CMK (cell line): Measurements from ENCODE around the gene ELF4.

Source experiments
- DNase-seq: peaks from one replicate; pipeline ENCODE4 v3.0.0-alpha.2; 2010; ENCODE audit warnings: low read depth

The ELF4 gene

GRCh38 chrX:130083656-130084382 lies 26.5 kb downstream of the ELF4 start:
- no peak for DNase-seq

GRCh38 chrX:130083107-130083490 lies 27.2 kb downstream of the ELF4 start:
- DNase-seq = no peak

GRCh38 chrX:130082244-130083106 lies 27.8 kb downstream of the ELF4 start:
- peak; percentile 81 for DNase-seq

- no peak for DNase-seq
Measured at GRCh38 chrX:130081421-130082045, 28.8 kb downstream of the ELF4 start.

GRCh38 chrX:130080791-130081367 lies 29.4 kb downstream of the ELF4 start:
- no peak for DNase-seq

GRCh38 chrX:130079824-130080406 lies 30.4 kb downstream of the ELF4 start:
- no peak for DNase-seq

GRCh38 chrX:130075777-130076176 lies 34.5 kb downstream of the ELF4 start:
- no peak for DNase-seq

- no peak for DNase-seq
Measured at GRCh38 chrX:130072345-130072740, 38.0 kb downstream of the ELF4 start.

- no peak for DNase-seq
Measured at GRCh38 chrX:130071611-130072344, 38.5 kb downstream of the ELF4 start.

- no peak for DNase-seq
Measured at GRCh38 chrX:130066975-130067615, 43.2 kb downstream of the ELF4 start.

- DNase-seq = no peak
Measured at GRCh38 chrX:130060122-130061069, 49.9 kb downstream of the ELF4 start.

- DNase-seq = no peak
Measured at GRCh38 chrX:130058652-130059051, 51.6 kb downstream of the ELF4 start.

GRCh38 chrX:130057209-130057608 lies 53.1 kb downstream of the ELF4 start:
- DNase-seq = no peak

GRCh38 chrX:130055899-130056298 lies 54.4 kb downstream of the ELF4 start:
- no peak for DNase-seq

GRCh38 chrX:130055103-130055502 lies 55.2 kb downstream of the ELF4 start:
- no peak for DNase-seq

GRCh38 chrX:130053236-130053635 lies 57.1 kb downstream of the ELF4 start:
- DNase-seq = no peak

- DNase-seq = no peak
Measured at GRCh38 chrX:130051176-130051845, 59.0 kb downstream of the ELF4 start.

GRCh38 chrX:130049821-130050220 lies 60.5 kb downstream of the ELF4 start:
- no peak for DNase-seq

- DNase-seq = no peak
Measured at GRCh38 chrX:130048686-130049222, 61.5 kb downstream of the ELF4 start.
